ENCODE results near the gene RRAGC. TPM values are rescaled to one million over a fixed set of nuclear protein-coding genes. Genes with fewer than 3 reads are reported as not detected.
"Not testable (repeated sequence)": the region's sequence is repeated elsewhere in the genome, so short reads cannot be mapped to it uniquely, and the experiment has no call there.

RRAGC gene
- total and polyA plus RNA-seq, 10 of the 15 experiments (the other 5 are each of a cell fraction or from before 2014, with no cell fraction given), result 5.5 to 22.1 (median 15.0) TPM

DNA sequence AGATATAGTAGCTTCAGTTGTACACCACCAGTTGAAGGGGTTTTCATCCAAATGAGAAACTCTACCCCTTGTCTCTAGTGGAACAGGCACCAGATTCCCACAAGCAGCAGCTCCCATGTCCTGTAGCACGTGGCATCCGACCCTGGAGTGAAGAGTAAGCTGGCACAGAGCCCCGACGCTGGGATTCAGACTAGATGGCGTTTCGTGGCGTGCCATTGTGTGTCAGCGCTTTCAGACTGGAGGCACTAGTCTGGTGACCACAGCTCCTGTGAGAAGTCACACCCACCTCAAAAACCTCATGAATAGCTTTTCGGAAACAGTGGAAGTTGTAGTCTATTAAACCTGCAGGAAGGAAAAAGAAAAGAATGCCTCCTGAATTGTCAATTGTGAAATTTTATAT lies 20.2 kb downstream of the RRAGC start:
- Histone ChIP-seq H3K4me2 (ENCODE audit: control insufficient read depth, insufficient read depth) (no peak overlapping the region), H3K4me1 (ENCODE audit: control insufficient read depth, insufficient read depth, low read length) (no peaks in the 10 kb centered on the region), H3K36me3 (ENCODE audit: control insufficient read depth in 2 of 2, insufficient read depth in 2 of 2, low read length in 1 of 2) (peaks cover 0 to 7% of the 10 kb centered on the region in 2 experiments; a peak in 2 of 4 replicates), H3K4me3 (no peak overlapping the region), H3K27me3 (replicated peaks in 1 of 2; ENCODE audit: control insufficient read depth in 2 of 2, insufficient read depth in 2 of 2, low read length in 1 of 2) (no peaks in the 10 kb centered on the region), H3K79me2 (ENCODE audit: control insufficient read depth, insufficient read depth, low read length) (no peaks in the 10 kb centered on the region), H3K27ac (ENCODE audit: control insufficient read depth, insufficient read depth) (no peak overlapping the region), H4K20me1 (ENCODE audit: control insufficient read depth, insufficient read depth) (no peaks in the 10 kb centered on the region), H2AFZ (ENCODE audit: control insufficient read depth, low read depth, low read length) (no peak overlapping the region), H3K9ac (ENCODE audit: control insufficient read depth, insufficient read depth, low read length) (no peak overlapping the region), H3K9me3 (replicated peaks; ENCODE audit: control insufficient read depth, insufficient read depth, low read length) (no peaks in the 10 kb centered on the region)
- no TSS peak for BruUV-seq (replicated peaks)
- FAIRE-seq, result no peak
- in situ Hi-C loops (cut with MboI) (loop anchor here (25.0 kb wide), 1 partner anchor 952 kb away; no protein-coding TSS in a partner anchor), intact Hi-C loops (cut with micrococcal nuclease; ENCODE audit: unreplicated experiment) (loop anchor here (5.0 kb wide), 1 partner anchor 232 kb away; no protein-coding TSS in a partner anchor)
- POLR2A ChIA-PET, result no interaction called here
- RAD21 ChIA-PET (ENCODE audit: unreplicated experiment), result no interaction called here
- ATAC-seq, result no peak
- no peak for DNase-seq (ENCODE audit: low read depth, low spot score)
- TF ChIP-seq POLR2A (IDR thresholded peaks at IDR 0.05; ENCODE audit: low read depth, low read length) (no peak), MEF2B (IDR thresholded peaks at IDR 0.05; ENCODE audit: partially characterized antibody, poor library complexity, severe bottlenecking) (no peak), EZH2 (IDR thresholded peaks at IDR 0.05; ENCODE audit: borderline replicate concordance, control insufficient read depth, low read depth, low read length) (no peak)
- TF ChIP-seq, protein P1, sequence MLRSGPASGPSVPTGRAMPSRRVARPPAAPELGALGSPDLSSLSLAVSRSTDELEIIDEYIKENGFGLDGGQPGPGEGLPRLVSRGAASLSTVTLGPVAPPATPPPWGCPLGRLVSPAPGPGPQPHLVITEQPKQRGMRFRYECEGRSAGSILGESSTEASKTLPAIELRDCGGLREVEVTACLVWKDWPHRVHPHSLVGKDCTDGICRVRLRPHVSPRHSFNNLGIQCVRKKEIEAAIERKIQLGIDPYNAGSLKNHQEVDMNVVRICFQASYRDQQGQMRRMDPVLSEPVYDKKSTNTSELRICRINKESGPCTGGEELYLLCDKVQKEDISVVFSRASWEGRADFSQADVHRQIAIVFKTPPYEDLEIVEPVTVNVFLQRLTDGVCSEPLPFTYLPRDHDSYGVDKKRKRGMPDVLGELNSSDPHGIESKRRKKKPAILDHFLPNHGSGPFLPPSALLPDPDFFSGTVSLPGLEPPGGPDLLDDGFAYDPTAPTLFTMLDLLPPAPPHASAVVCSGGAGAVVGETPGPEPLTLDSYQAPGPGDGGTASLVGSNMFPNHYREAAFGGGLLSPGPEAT (IDR thresholded peaks at IDR 0.05; ENCODE audit: low read depth), result no peak
- TF ChIP-seq, protein P2, sequence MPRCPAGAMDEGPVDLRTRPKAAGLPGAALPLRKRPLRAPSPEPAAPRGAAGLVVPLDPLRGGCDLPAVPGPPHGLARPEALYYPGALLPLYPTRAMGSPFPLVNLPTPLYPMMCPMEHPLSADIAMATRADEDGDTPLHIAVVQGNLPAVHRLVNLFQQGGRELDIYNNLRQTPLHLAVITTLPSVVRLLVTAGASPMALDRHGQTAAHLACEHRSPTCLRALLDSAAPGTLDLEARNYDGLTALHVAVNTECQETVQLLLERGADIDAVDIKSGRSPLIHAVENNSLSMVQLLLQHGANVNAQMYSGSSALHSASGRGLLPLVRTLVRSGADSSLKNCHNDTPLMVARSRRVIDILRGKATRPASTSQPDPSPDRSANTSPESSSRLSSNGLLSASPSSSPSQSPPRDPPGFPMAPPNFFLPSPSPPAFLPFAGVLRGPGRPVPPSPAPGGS (IDR thresholded peaks at IDR 0.05; ENCODE audit: borderline replicate concordance, insufficient read depth, low read depth, low read length, poor library complexity, severe bottlenecking), result no peak
- TF ChIP-seq, protein P3, sequence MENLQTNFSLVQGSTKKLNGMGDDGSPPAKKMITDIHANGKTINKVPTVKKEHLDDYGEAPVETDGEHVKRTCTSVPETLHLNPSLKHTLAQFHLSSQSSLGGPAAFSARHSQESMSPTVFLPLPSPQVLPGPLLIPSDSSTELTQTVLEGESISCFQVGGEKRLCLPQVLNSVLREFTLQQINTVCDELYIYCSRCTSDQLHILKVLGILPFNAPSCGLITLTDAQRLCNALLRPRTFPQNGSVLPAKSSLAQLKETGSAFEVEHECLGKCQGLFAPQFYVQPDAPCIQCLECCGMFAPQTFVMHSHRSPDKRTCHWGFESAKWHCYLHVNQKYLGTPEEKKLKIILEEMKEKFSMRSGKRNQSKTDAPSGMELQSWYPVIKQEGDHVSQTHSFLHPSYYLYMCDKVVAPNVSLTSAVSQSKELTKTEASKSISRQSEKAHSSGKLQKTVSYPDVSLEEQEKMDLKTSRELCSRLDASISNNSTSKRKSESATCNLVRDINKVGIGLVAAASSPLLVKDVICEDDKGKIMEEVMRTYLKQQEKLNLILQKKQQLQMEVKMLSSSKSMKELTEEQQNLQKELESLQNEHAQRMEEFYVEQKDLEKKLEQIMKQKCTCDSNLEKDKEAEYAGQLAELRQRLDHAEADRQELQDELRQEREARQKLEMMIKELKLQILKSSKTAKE (IDR thresholded peaks at IDR 0.05; ENCODE audit: low read depth, poor library complexity, severe bottlenecking), result no peak
- WGBS (ENCODE audit: insufficient coverage, insufficient replicate concordance, low lambda C conversion rate, missing lambda C conversion rate), result 96% methylated on average over 9 of the region's 9 CpGs
- CTCF ChIA-PET, result no interaction called here
- SMC1A ChIA-PET (ENCODE audit: uncharacterized antibody, unreplicated experiment), result no interaction called here

DNA sequence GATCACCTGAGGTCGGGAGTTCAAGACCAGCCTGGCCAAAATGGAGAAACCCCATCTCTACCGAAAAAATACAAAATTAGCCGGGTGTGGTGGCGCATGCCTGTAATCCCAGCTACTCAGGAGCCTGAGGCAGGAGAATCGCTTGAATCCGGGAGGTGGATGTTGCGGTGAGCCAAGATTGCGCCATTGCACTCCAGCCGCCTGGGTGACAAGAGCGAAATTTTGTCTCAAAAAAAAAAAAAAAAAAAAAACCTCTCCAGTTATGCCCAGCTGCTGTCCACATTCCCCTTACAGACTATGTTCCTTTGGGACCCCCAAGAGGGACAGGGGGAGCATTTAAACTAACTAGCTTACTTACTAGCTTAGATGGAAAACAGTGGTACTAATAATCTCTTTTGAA lies 23.3 kb downstream of the RRAGC start:
- H3K79me2 ChIP-seq (ENCODE audit: control insufficient read depth, insufficient read depth, low read length); H3K4me2 ChIP-seq (ENCODE audit: control insufficient read depth, insufficient read depth); H3K36me3 ChIP-seq (ENCODE audit: control insufficient read depth in 2 of 2, insufficient read depth in 2 of 2, low read length in 1 of 2); H3K9me3 ChIP-seq (replicated peaks; ENCODE audit: control insufficient read depth, insufficient read depth, low read length); ATAC-seq; H4K20me1 ChIP-seq (ENCODE audit: control insufficient read depth, insufficient read depth); H3K4me1 ChIP-seq (ENCODE audit: control insufficient read depth, insufficient read depth, low read length); FAIRE-seq; BruUV-seq (replicated peaks); H3K9ac ChIP-seq (ENCODE audit: control insufficient read depth, insufficient read depth, low read length); H3K27ac ChIP-seq (ENCODE audit: control insufficient read depth, insufficient read depth); H2AFZ ChIP-seq (ENCODE audit: control insufficient read depth, low read depth, low read length); H3K4me3 ChIP-seq; H3K27me3 ChIP-seq (replicated peaks in 1 of 2; ENCODE audit: control insufficient read depth in 2 of 2, insufficient read depth in 2 of 2, low read length in 1 of 2); DNase-seq (ENCODE audit: low read depth, low spot score): not testable (repeated sequence)
- CTCF ChIA-PET, result interaction anchor here (0.7 to 1.7 kb wide), 6 partner anchors 13 to 1250 kb away, joined by 3 to 7 read pairs (median 4); partner anchors contain the start of gene SF3A3
- in situ Hi-C loops (cut with MboI) (loop anchor here (25.0 kb wide), 1 partner anchor 949 kb away; no protein-coding TSS in a partner anchor), intact Hi-C loops (cut with micrococcal nuclease; ENCODE audit: unreplicated experiment) (loop anchor here (5.0 kb wide), 1 partner anchor 229 kb away; no protein-coding TSS in a partner anchor)
- SMC1A ChIA-PET (ENCODE audit: uncharacterized antibody, unreplicated experiment), result interaction anchor here (1.3 to 2.9 kb wide), 3 partner anchors 13 to 36 kb away, joined by 3 to 9 read pairs (median 3); no protein-coding TSS in a partner anchor
- POLR2A ChIA-PET, result interaction anchor here (0.6 to 1.0 kb wide), 2 partner anchors 166 to 785 kb away, joined by 3 to 5 read pairs; no protein-coding TSS in a partner anchor
- 94% methylated on average over 10 of the region's 10 CpGs for WGBS (ENCODE audit: insufficient coverage, insufficient replicate concordance, low lambda C conversion rate, missing lambda C conversion rate)
- RAD21 ChIA-PET (ENCODE audit: unreplicated experiment), result interaction anchor here (1.6 kb wide), 1 partner anchor 10 kb away, joined by 3 read pairs; no protein-coding TSS in a partner anchor
